ENCODE results near the gene NF2. TPM values are rescaled to one million over a fixed set of nuclear protein-coding genes. Genes with fewer than 3 reads are reported as not detected.

Gene NF2
- total RNA-seq, 1 donor from 2014 or later = 57.7 TPM

- intact Hi-C loops (cut with micrococcal nuclease) = loop anchor here (10.0 kb wide), 1 partner anchor 378 kb away; no protein-coding TSS in a partner anchor
- no peak overlapping the region for H3K27ac Mint-ChIP-seq
Observed at GRCh38 chr22:29626497-29627195, 23.2 kb downstream of the NF2 start.

DNA sequence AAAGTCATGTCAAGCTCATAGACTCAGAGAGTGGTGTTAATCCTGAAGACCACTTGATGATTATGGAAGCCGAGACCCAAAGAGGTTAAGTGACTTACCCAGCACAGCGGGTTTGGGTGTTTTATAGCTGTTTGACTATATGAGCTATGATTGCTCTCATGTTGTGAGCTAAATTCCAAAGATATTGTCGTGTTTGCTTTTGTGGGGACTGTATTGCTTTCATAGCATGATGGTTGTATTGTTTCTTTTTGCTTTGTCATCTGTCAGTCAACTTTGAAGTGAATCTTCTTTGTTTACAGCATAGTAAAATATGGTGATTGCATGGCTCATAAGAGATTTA is 23.7 kb downstream of the NF2 start:
- Mint-ChIP-seq H3K4me1 (ENCODE audit: low read depth) (peaks cover 53% of the 10 kb centered on the region), H3K9me3 (no peaks in the 10 kb centered on the region), H3K4me3 (ENCODE audit: low read depth) (no peak overlapping the region), H3K36me3 (ENCODE audit: low read depth) (no peaks in the 10 kb centered on the region), H3K27ac (no peak overlapping the region), H3K27me3 (ENCODE audit: low read depth) (no peaks in the 10 kb centered on the region)
- DNase-seq (ENCODE audit: low spot score) = no peak
- intact Hi-C loops (cut with micrococcal nuclease) = loop anchor here (10.0 kb wide), 1 partner anchor 378 kb away; no protein-coding TSS in a partner anchor

More at GRCh38 chr22:29626497-29627195, 23.2 kb downstream of the NF2 start:
- no peak overlapping the region for H3K4me3 Mint-ChIP-seq (ENCODE audit: low read depth)
- no peak for DNase-seq (ENCODE audit: low spot score)
- peaks cover 55% of the 10 kb centered on the region for H3K4me1 Mint-ChIP-seq (ENCODE audit: low read depth)
- no peaks in the 10 kb centered on the region for H3K36me3 Mint-ChIP-seq (ENCODE audit: low read depth)
- H3K9me3 Mint-ChIP-seq = no peaks in the 10 kb centered on the region
- no peaks in the 10 kb centered on the region for H3K27me3 Mint-ChIP-seq (ENCODE audit: low read depth)

DNA sequence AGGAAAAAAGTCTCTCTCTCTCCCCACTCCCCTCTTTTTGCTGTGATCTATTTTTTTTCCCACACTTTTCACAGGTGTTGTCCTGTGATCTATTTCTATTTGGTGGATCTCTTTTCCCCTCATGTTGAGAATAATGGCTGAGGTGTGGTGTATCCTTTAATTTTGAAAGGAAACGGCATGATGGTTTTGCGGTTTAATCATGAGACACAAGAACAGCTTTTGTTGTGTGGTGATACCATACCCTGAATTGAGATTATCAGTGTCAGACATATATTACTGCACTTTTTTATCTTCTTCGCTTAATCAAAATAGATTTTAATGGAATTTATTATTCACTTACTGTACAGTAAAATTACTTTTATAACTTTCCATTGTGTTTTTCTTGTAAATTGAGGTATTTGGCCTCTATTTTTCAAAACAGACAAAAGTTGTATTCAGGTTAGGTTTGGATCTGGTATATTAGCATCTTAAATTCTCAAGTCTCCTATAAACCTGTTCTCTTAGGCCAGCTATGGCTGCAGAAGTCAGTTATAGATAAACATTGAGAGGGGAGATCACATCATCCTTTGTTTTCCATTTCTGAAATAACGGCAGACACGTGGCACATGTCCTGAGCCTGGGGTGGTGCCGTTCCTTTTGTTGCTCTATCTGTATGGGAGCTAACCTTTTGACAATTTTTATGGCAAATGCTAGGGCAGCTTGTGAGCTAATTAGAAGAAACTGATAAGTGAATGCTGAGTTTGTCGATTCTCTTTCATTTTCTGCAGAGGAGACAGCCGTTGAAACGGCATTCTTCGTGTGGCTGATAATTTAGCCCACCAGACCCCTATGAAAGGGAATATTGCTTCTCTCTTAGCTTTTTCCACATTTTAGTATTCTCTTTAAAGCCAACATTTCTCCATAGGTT is 25.8 kb downstream of the NF2 start:
- Mint-ChIP-seq H3K27me3 (ENCODE audit: low read depth) (no peaks in the 10 kb centered on the region), H3K27ac (no peak overlapping the region), H3K4me3 (ENCODE audit: low read depth) (no peak overlapping the region), H3K9me3 (no peaks in the 10 kb centered on the region), H3K4me1 (ENCODE audit: low read depth) (peaks cover 56% of the 10 kb centered on the region), H3K36me3 (ENCODE audit: low read depth) (peaks cover 4% of the 10 kb centered on the region)
- intact Hi-C loops (cut with micrococcal nuclease) = loop anchor here (10.0 kb wide), 1 partner anchor 376 kb away; no protein-coding TSS in a partner anchor
- DNase-seq (ENCODE audit: low spot score) = no peak

- Mint-ChIP-seq H3K4me1 (ENCODE audit: low read depth) (peaks cover 49% of the 10 kb centered on the region), H3K9me3 (no peaks in the 10 kb centered on the region), H3K4me3 (ENCODE audit: low read depth) (no peak overlapping the region), H3K36me3 (ENCODE audit: low read depth) (peaks cover 4% of the 10 kb centered on the region), H3K27ac (no peak overlapping the region), H3K27me3 (ENCODE audit: low read depth) (no peaks in the 10 kb centered on the region)
- intact Hi-C loops (cut with micrococcal nuclease) = loop anchor here (10.0 kb wide), 2 partner anchors 375 to 455 kb away; partner anchors contain the start of gene HORMAD2
- no peak for DNase-seq (ENCODE audit: low spot score)
Observed at GRCh38 chr22:29629903-29630516, 26.6 kb downstream of the NF2 start.

GRCh38 chr22:29630987-29631386 is 27.6 kb downstream of the NF2 start:
- H3K27ac Mint-ChIP-seq = no peak overlapping the region
- intact Hi-C loops (cut with micrococcal nuclease) = loop anchor here (10.0 kb wide), 1 partner anchor 454 kb away; the partner anchor contains the start of gene HORMAD2
- H3K4me3 Mint-ChIP-seq (ENCODE audit: low read depth) = no peak overlapping the region
- H3K4me1 Mint-ChIP-seq (ENCODE audit: low read depth) = peaks cover 40% of the 10 kb centered on the region
- H3K9me3 Mint-ChIP-seq = no peaks in the 10 kb centered on the region
- H3K27me3 Mint-ChIP-seq (ENCODE audit: low read depth) = no peaks in the 10 kb centered on the region
- peaks cover 4% of the 10 kb centered on the region for H3K36me3 Mint-ChIP-seq (ENCODE audit: low read depth)
- DNase-seq (ENCODE audit: low spot score) = no peak

- Mint-ChIP-seq H3K9me3 (no peaks in the 10 kb centered on the region), H3K27ac (no peak overlapping the region), H3K4me1 (ENCODE audit: low read depth) (peaks cover 34% of the 10 kb centered on the region), H3K4me3 (ENCODE audit: low read depth) (no peak overlapping the region), H3K36me3 (ENCODE audit: low read depth) (peaks cover 4% of the 10 kb centered on the region), H3K27me3 (ENCODE audit: low read depth) (no peaks in the 10 kb centered on the region)
- DNase-seq (ENCODE audit: low spot score) = no peak
- intact Hi-C loops (cut with micrococcal nuclease) = loop anchor here (10.0 kb wide), 1 partner anchor 453 kb away; the partner anchor contains the start of gene HORMAD2
Observed at GRCh38 chr22:29631725-29632124, 28.3 kb downstream of the NF2 start.

DNA sequence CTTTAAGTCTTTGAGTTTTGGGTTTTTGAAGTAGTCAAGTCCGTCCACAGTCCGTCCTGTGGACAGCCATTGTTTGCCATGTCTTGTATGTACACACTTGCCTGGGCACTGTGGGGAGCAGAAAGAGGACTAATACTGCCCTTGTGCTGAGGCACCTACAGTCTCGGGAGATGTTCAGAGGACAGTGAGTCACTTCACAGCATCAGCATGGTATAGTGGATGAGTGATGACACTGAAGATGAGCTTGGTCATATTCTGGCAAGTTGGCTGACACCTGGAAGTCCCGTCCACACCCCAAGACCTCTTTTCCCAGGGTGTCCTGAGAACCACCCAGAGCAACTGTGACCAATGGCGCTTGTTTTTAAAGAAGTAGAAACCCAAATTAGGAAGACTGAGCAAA is 29.2 kb downstream of the NF2 start:
- intact Hi-C loops (cut with micrococcal nuclease) = loop anchor here (10.0 kb wide), 1 partner anchor 452 kb away; the partner anchor contains the start of gene HORMAD2
- H3K27me3 Mint-ChIP-seq (ENCODE audit: low read depth) = no peaks in the 10 kb centered on the region
- peaks cover 33% of the 10 kb centered on the region for H3K4me1 Mint-ChIP-seq (ENCODE audit: low read depth)
- H3K4me3 Mint-ChIP-seq (ENCODE audit: low read depth) = no peak overlapping the region
- H3K9me3 Mint-ChIP-seq = no peaks in the 10 kb centered on the region
- peaks cover 7% of the 10 kb centered on the region for H3K36me3 Mint-ChIP-seq (ENCODE audit: low read depth)
- DNase-seq (ENCODE audit: low spot score) = no peak
- H3K27ac Mint-ChIP-seq = no peak overlapping the region

DNA sequence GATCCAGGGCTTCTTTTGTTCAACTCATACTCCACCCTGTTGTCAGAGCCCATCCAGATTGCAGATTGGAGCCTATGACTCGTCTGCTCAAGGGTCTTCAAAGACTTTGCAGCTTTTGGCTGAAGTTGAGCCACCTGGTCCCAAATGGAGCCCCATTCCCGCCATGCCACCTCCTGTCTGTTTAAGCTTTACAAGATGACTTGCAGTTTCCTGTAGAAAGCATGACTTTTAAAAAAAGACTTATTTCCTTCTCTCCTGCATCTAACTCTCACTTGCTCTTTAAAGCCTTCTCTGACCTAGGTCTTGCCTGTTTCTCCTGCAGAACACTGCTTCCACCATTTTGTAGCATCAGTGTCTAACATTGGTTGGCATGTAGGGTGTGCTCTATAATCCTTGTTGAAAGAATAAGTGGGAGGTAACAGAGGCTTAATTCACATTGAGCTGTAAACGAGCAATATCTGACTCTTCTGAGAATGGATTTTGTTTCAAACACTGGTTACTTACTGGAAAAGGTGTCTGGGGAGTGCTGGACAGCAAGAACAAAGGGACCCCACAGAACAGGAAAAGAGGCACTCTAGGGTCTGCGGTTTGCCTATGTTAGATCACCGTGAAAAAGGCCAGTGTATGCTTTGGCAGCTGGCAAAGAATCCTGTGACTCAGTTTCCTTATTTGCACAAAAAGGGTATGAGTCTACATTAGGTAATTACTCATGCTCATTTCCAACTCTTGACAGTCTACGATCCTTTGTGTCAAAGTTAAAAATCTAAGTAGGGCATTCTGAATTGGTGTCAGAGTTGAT is 30.3 kb downstream of the NF2 start:
- intact Hi-C loops (cut with micrococcal nuclease) = loop anchor here (10.0 kb wide), 1 partner anchor 451 kb away; the partner anchor contains the start of gene HORMAD2
- Mint-ChIP-seq H3K36me3 (ENCODE audit: low read depth) (peaks cover 14% of the 10 kb centered on the region), H3K9me3 (no peaks in the 10 kb centered on the region), H3K27ac (no peak overlapping the region), H3K4me1 (ENCODE audit: low read depth) (peaks cover 30% of the 10 kb centered on the region), H3K4me3 (ENCODE audit: low read depth) (no peak overlapping the region), H3K27me3 (ENCODE audit: low read depth) (no peaks in the 10 kb centered on the region)
- no peak for DNase-seq (ENCODE audit: low spot score)

DNA sequence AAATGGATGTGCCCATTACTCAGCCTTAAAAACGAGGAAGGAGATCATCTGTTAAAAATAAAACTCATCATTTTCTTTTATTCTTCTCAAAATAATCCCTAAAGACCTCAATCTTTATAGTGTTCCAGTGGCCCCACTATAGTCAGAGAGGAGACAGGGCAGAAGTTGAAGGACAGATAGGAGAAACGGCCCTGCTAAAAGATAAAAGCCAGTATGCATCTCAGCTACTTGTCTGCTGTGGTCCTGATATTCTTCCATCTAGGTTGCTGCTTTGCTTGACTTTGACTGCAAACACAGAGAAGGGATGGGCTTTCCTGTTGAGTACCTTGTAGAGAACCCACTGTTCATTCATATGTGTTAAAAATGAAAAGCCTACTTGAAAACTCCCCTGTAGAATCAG is 31.4 kb downstream of the NF2 start:
- H3K4me1 Mint-ChIP-seq (ENCODE audit: low read depth) = peaks cover 28% of the 10 kb centered on the region

GRCh38 chr22:29635734-29636357 is 32.4 kb downstream of the NF2 start:
- no peaks in the 10 kb centered on the region for H3K9me3 Mint-ChIP-seq
- H3K27me3 Mint-ChIP-seq (ENCODE audit: low read depth) = no peaks in the 10 kb centered on the region
- no peak for DNase-seq (ENCODE audit: low spot score)
- H3K36me3 Mint-ChIP-seq (ENCODE audit: low read depth) = peaks cover 21% of the 10 kb centered on the region
- H3K27ac Mint-ChIP-seq = no peak overlapping the region
- H3K4me1 Mint-ChIP-seq (ENCODE audit: low read depth) = peaks cover 28% of the 10 kb centered on the region
- H3K4me3 Mint-ChIP-seq (ENCODE audit: low read depth) = no peak overlapping the region
- intact Hi-C loops (cut with micrococcal nuclease) = loop anchor here (10.0 kb wide), 1 partner anchor 449 kb away; the partner anchor contains the start of gene HORMAD2

More for the DNA sequence above, 31.4 kb downstream of the NF2 start:
- Mint-ChIP-seq H3K27me3 (ENCODE audit: low read depth) (no peaks in the 10 kb centered on the region), H3K9me3 (no peaks in the 10 kb centered on the region), H3K27ac (no peak overlapping the region), H3K4me3 (ENCODE audit: low read depth) (no peak overlapping the region), H3K36me3 (ENCODE audit: low read depth) (peaks cover 21% of the 10 kb centered on the region)
- no peak for DNase-seq (ENCODE audit: low spot score)
- intact Hi-C loops (cut with micrococcal nuclease) = loop anchor here (10.0 kb wide), 1 partner anchor 450 kb away; the partner anchor contains the start of gene HORMAD2

DNA sequence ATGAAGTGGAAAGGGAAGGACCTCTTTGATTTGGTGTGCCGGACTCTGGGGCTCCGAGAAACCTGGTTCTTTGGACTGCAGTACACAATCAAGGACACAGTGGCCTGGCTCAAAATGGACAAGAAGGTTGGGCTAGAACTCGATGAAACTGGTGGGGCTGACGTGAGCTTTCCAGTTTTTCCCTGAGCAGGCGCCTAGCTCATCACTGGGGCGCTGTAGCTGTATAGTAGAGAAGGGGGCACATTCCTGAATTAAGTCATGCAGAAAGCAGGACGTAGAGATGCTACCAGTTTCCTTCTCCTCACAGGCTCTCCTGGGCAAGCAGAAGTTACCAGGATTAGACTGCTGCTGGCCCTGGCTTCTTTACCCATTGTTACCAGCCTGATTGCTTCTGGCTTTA is 33.3 kb downstream of the NF2 start:
- DNase-seq (ENCODE audit: low spot score) = no peak
- H3K36me3 Mint-ChIP-seq (ENCODE audit: low read depth) = peaks cover 22% of the 10 kb centered on the region
- H3K27ac Mint-ChIP-seq = no peak overlapping the region
- peaks cover 29% of the 10 kb centered on the region for H3K4me1 Mint-ChIP-seq (ENCODE audit: low read depth)
- H3K27me3 Mint-ChIP-seq (ENCODE audit: low read depth) = no peaks in the 10 kb centered on the region
- intact Hi-C loops (cut with micrococcal nuclease) = loop anchor here (10.0 kb wide), 1 partner anchor 448 kb away; the partner anchor contains the start of gene HORMAD2
- no peak overlapping the region for H3K4me3 Mint-ChIP-seq (ENCODE audit: low read depth)
- H3K9me3 Mint-ChIP-seq = no peaks in the 10 kb centered on the region
